WTC11 (cell line): ENCODE measurements around the gene KCNA1.

Experiments used
- CTCF ChIP-seq: fragments of 200-600 bp; IDR thresholded peaks from 2 replicates; pipeline ENCODE4 v1.8.0; 2022; ENCODE audit warnings: antibody characterized with exemption
- FOXJ3 ChIP-seq: sonication (generic); formaldehyde crosslinking; IDR thresholded peaks from 2 replicates; pipeline ENCODE4 v1.9.0; 2021; ENCODE audit warnings: missing genetic modification reagents, mild to moderate bottlenecking, borderline replicate concordance
- USF2 ChIP-seq: sonication (generic); formaldehyde crosslinking; IDR thresholded peaks from 2 replicates; pipeline ENCODE4 v1.8.1; 2023; ENCODE audit warnings: mild to moderate bottlenecking, missing genetic modification reagents, moderate library complexity
- TF ChIP-seq, protein P1 (sequence below): sonication (generic); formaldehyde crosslinking; IDR thresholded peaks from 2 replicates; pipeline ENCODE4 v1.8.1; 2023; ENCODE audit warnings: mild to moderate bottlenecking, missing genetic modification reagents
- TF ChIP-seq, protein P2 (sequence below): sonication (generic); formaldehyde crosslinking; IDR thresholded peaks from 2 replicates; pipeline ENCODE4 v1.8.1; 2022; ENCODE audit warnings: mild to moderate bottlenecking, missing genetic modification reagents, moderate library complexity, borderline replicate concordance

DNA sequence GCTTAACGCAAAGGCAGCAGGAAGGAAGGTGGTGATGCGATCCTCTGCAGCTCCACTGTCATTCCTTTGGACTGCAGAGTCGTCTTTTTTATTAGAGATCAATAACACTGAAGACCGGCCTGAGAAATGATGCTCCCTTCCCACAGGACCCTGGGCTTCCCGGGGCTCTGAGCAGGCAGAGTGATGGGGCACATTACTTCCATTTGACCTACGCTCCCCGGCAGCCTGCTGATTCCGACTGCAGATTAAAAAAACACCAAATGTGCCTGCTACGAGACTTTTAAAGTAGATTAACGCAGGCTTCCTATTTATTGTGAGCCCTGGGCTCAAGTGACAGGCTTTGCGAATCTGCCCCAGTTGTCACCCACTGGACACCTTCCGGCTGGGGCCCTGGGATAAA is 37.5 kb downstream of the KCNA1 start:
- TF ChIP-seq, protein P1, sequence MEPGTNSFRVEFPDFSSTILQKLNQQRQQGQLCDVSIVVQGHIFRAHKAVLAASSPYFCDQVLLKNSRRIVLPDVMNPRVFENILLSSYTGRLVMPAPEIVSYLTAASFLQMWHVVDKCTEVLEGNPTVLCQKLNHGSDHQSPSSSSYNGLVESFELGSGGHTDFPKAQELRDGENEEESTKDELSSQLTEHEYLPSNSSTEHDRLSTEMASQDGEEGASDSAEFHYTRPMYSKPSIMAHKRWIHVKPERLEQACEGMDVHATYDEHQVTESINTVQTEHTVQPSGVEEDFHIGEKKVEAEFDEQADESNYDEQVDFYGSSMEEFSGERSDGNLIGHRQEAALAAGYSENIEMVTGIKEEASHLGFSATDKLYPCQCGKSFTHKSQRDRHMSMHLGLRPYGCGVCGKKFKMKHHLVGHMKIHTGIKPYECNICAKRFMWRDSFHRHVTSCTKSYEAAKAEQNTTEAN (CRISPR knock-in tag) = no peak
- no peak for TF ChIP-seq CTCF
- TF ChIP-seq FOXJ3 = no peak
- TF ChIP-seq, protein P2, sequence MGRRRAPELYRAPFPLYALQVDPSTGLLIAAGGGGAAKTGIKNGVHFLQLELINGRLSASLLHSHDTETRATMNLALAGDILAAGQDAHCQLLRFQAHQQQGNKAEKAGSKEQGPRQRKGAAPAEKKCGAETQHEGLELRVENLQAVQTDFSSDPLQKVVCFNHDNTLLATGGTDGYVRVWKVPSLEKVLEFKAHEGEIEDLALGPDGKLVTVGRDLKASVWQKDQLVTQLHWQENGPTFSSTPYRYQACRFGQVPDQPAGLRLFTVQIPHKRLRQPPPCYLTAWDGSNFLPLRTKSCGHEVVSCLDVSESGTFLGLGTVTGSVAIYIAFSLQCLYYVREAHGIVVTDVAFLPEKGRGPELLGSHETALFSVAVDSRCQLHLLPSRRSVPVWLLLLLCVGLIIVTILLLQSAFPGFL (CRISPR knock-in tag) = no peak
- TF ChIP-seq USF2 (CRISPR knock-in tag) = no peak
